ENCODE measurements around the gene NKX2-3. TPM values are rescaled to one million over a fixed set of nuclear protein-coding genes. Genes with fewer than 3 reads are reported as not detected.

The NKX2-3 gene
- total and polyA plus RNA-seq, 2 of the 8 experiments (the other 6 are each of a cell fraction or from before 2014, with no cell fraction given), result not detected

GRCh38 chr10:99531696-99532593 lies 797 bp upstream of the NKX2-3 start:
- peak overlapping the region in 1 of 4 experiments; percentile 43; a peak in 1 of 8 replicates for H3K4me3 ChIP-seq (ENCODE audit: extremely low read depth in 1 of 4, insufficient read depth in 2 of 4, low read depth in 3 of 4, low read length in 4 of 4)
- H2AFZ ChIP-seq (ENCODE audit: low read length), result no peak overlapping the region
- no peak overlapping the region for H4K8ac ChIP-seq (ENCODE audit: extremely low read depth, insufficient read depth, low read length)
- no peak overlapping the region for H3K23ac ChIP-seq (ENCODE audit: insufficient read length)
- H3K36me3 ChIP-seq (ENCODE audit: control insufficient read depth in 2 of 4, insufficient read depth in 4 of 4, low read length in 3 of 4), result peaks cover 0 to 17% (median 0%) of the 10 kb centered on the region in 4 experiments; a peak in 2 of 8 replicates
- H2BK20ac ChIP-seq (ENCODE audit: low read length), result peak overlapping the region; percentile 8; the same call in 1 of the 2 replicates
- no peak overlapping the region for H3K18ac ChIP-seq (ENCODE audit: extremely low read depth, low read length)
- TF ChIP-seq SUZ12 (IDR thresholded peaks at IDR 0.05; ENCODE audit: low read length) (peak; percentile 60; the same call in 1 of the 2 replicates), CEBPB (IDR thresholded peaks at IDR 0.05; ENCODE audit: low read depth, low read length) (no peak), CHD2 (IDR thresholded peaks at IDR 0.05; ENCODE audit: low read length) (no peak), PHF8 (conservative IDR thresholded peaks at IDR 0.05; ENCODE audit: low read depth, low read length) (no peak), RNF2 (IDR thresholded peaks at IDR 0.05; ENCODE audit: borderline replicate concordance, low read depth, low read length, missing control alignments, poor library complexity, severe bottlenecking) (peak; percentile 19), EZH2 (IDR thresholded peaks at IDR 0.05; ENCODE audit: low read depth, low read length, severe bottlenecking) (peak; percentile 56)
- H3K27ac ChIP-seq (ENCODE audit: low read depth, low read length), result no peak overlapping the region
- H3K4me2 ChIP-seq (ENCODE audit: insufficient read depth in 1 of 2, low read depth in 2 of 2, low read length in 2 of 2), result peak overlapping the region; percentile 51 to 53; a peak in 2 of 4 replicates
- H3K27me3 ChIP-seq (replicated peaks in 1 of 4; ENCODE audit: control insufficient read depth in 3 of 4, extremely low read depth in 1 of 4, insufficient read depth in 3 of 4, low read length in 3 of 4), result peaks cover 94 to 100% (median 97%) of the 10 kb centered on the region in 4 experiments
- H2BK120ac ChIP-seq (replicated peaks; ENCODE audit: low read depth, low read length), result no peak overlapping the region
- H3K79me1 ChIP-seq (ENCODE audit: low read depth, low read length), result no peaks in the 10 kb centered on the region
- H3K9me3 ChIP-seq (ENCODE audit: insufficient read depth in 2 of 2, low read depth in 1 of 2, low read length in 1 of 2), result no peaks in the 10 kb centered on the region
- H2BK12ac ChIP-seq (ENCODE audit: low read depth, low read length), result no peak overlapping the region
- WGBS, 2 experiments (ENCODE audit: extremely low coverage in 1 of 2, insufficient coverage in 1 of 2, insufficient read length in 1 of 2, insufficient replicate concordance in 2 of 2, low coverage in 1 of 2, low lambda C conversion rate in 2 of 2, missing lambda C conversion rate in 1 of 2), result 32% methylated on average over 24 of the region's 25 CpGs; no CpG with 5 or more reads in 1 of the 2 experiments
- no peak overlapping the region for H4K91ac ChIP-seq (replicated peaks; ENCODE audit: insufficient read length, low read length)
- no peak overlapping the region for H3K56ac ChIP-seq (replicated peaks; ENCODE audit: insufficient read length, low read depth, low read length)
- FAIRE-seq (no peak), DNase-seq (ENCODE audit: low read depth in 1 of 2, low spot score in 2 of 2) (no peak)
- ChIA-PET POLR2A (ENCODE audit: partially characterized antibody) (interaction anchor here (0.8 to 2.2 kb wide), 5 partner anchors 8 to 101 kb away, joined by 3 to 9 read pairs (median 6); partner anchors contain the start of gene GOT1), CTCF (ENCODE audit: partially characterized antibody) (interaction anchor here (0.7 to 1.8 kb wide), 11 partner anchors 8 to 1212 kb away, joined by 3 to 6 read pairs (median 4); no protein-coding TSS in a partner anchor)
- no peak overlapping the region for H2BK5ac ChIP-seq (ENCODE audit: low read depth, low read length)
- no peak overlapping the region for H4K5ac ChIP-seq (ENCODE audit: insufficient read length, low read depth, low read length)
- H3K9ac ChIP-seq (replicated peaks in 1 of 4; ENCODE audit: extremely low read depth in 1 of 4, low read depth in 3 of 4, low read length in 3 of 4), result no peak overlapping the region
- no peaks in the 10 kb centered on the region; the same call in 1 of the 2 replicates for H3K23me2 ChIP-seq (ENCODE audit: low read depth, low read length)
- H3K4me1 ChIP-seq (replicated peaks in 1 of 4; ENCODE audit: control insufficient read depth in 3 of 4, insufficient read depth in 4 of 4, low read length in 3 of 4), result peaks cover 0 to 43% (median 29%) of the 10 kb centered on the region in 4 experiments; a peak in 6 of 7 replicates
- H4K20me1 ChIP-seq (replicated peaks in 1 of 2; ENCODE audit: control insufficient read depth in 1 of 2, insufficient read depth in 2 of 2, low read length in 2 of 2), result peaks cover 44 to 47% of the 10 kb centered on the region in 2 experiments
- H2BK15ac ChIP-seq (ENCODE audit: low read length), result no peak overlapping the region
- H3K79me2 ChIP-seq (ENCODE audit: control insufficient read depth in 1 of 2, insufficient read depth in 2 of 2, low read length in 2 of 2), result no peaks in the 10 kb centered on the region
- H3K14ac ChIP-seq (ENCODE audit: insufficient read length), result no peak overlapping the region
- peak overlapping the region; percentile 71; the same call in 1 of the 2 replicates for H2AK5ac ChIP-seq (ENCODE audit: low read depth, low read length)
- no peak overlapping the region for H3K4ac ChIP-seq (replicated peaks; ENCODE audit: insufficient read length, low read depth, low read length)
